Common myeloid progenitor, CD34-positive (primary cell): ENCODE data around the gene ABCD4.
"Not testable (repeated sequence)": the region's sequence is repeated elsewhere in the genome, so short reads cannot be mapped to it uniquely, and the experiment has no call there.

Experiments used
- CTCF ChIA-PET: fragments of 350-600 bp; sonication (Branson Sonifier 250); formaldehyde crosslinking; loops from one replicate; lab custom pipeline; 2021; ENCODE audit warnings: antibody characterized with exemption; lab: Charles Lee
- POLR2A ChIA-PET: fragments of 350-600 bp; sonication (Branson Sonifier 250); formaldehyde crosslinking; loops from one replicate; lab custom pipeline; 2021; ENCODE audit warnings: antibody characterized with exemption; lab: Charles Lee
- DNase-seq, 3 donors: peaks; one replicate each; pipeline versions ENCODE4 v3.0.0 to v3.0.0-alpha.2; 2013
- H3K27ac ChIP-seq, 2 experiments: 1 replicate in 1 of 2; 2 replicates in 1 of 2; pipeline ENCODE4 v1.7.0; 2013; ENCODE audit warnings: inconsistent platforms in 2 of 2, low read length in 2 of 2, mild to moderate bottlenecking in 2 of 2, low read depth in 1 of 2, moderate library complexity in 1 of 2; ENCODE audit not compliant: severe bottlenecking in 2 of 2, insufficient read depth in 1 of 2, poor library complexity in 1 of 2
- H3K27me3 ChIP-seq, 5 experiments: replicated peaks in 2 of 5; 1 replicate in 3 of 5; 2 replicates in 2 of 5; pipeline versions ENCODE4 v1.6.1 to v1.7.0; 2013; ENCODE audit warnings: low read length in 4 of 5, mild to moderate bottlenecking in 2 of 5, moderate library complexity in 2 of 5, inconsistent platforms in 1 of 5; ENCODE audit not compliant: insufficient read depth in 5 of 5, control insufficient read depth in 4 of 5
- H3K36me3 ChIP-seq, 4 experiments: 1 replicate in 2 of 4; 2 replicates in 2 of 4; pipeline versions ENCODE4 v1.6.1 to v1.7.0; 2013; ENCODE audit warnings: low read length in 3 of 4, control low read depth in 1 of 4, mild to moderate bottlenecking in 1 of 4; ENCODE audit not compliant: control insufficient read depth in 4 of 4, insufficient read depth in 4 of 4
- H3K4me1 ChIP-seq, 4 experiments: 1 replicate in 3 of 4; 2 replicates in 1 of 4; pipeline versions ENCODE4 v1.6.1 to v1.7.1; 2013; ENCODE audit warnings: low read length in 3 of 4, mild to moderate bottlenecking in 3 of 4, control low read depth in 1 of 4, inconsistent platforms in 1 of 4, moderate library complexity in 1 of 4; ENCODE audit not compliant: control insufficient read depth in 4 of 4, insufficient read depth in 4 of 4; ENCODE audit errors: control extremely low read depth in 1 of 4
- H3K4me3 ChIP-seq, 7 experiments: 1 replicate in 4 of 7; 2 replicates in 3 of 7; pipeline versions ENCODE4 v1.5.1 to v1.7.0; 2013; ENCODE audit warnings: mild to moderate bottlenecking in 7 of 7, low read length in 6 of 7, moderate library complexity in 6 of 7, inconsistent platforms in 2 of 7, low read depth in 2 of 7, control low read depth in 1 of 7; ENCODE audit not compliant: insufficient read depth in 4 of 7, control insufficient read depth in 1 of 7; ENCODE audit errors: extremely low read depth in 1 of 7
- H3K9me3 ChIP-seq, 5 experiments: 1 replicate in 4 of 5; 2 replicates in 1 of 5; pipeline versions ENCODE4 v1.6.1 to v1.7.1; 2013; ENCODE audit warnings: low read length in 4 of 5, mild to moderate bottlenecking in 2 of 5, inconsistent platforms in 1 of 5, low read depth in 1 of 5, moderate library complexity in 1 of 5; ENCODE audit not compliant: control insufficient read depth in 4 of 5, insufficient read depth in 2 of 5; ENCODE audit errors: control extremely low read depth in 1 of 5
- WGBS: methylation state at CpG from one replicate; pipeline ENCODE4 v1.1.5; 2013; ENCODE audit not compliant: insufficient coverage; 5-methylcytosine and 5-hydroxymethylcytosine counted together

ABCD4 gene

GRCh38 chr14:74271365-74271764, 31.4 kb downstream of the ABCD4 start:
- peaks cover 0 to 5% (median 2%) of the 10 kb centered on the region in 4 experiments for H3K4me1 ChIP-seq
- no peak overlapping the region for H3K27ac ChIP-seq
- POLR2A ChIA-PET, result no interaction called here
- 100% methylated on average over 1 of the region's 1 CpG for WGBS
- DNase-seq, result no peak
- no peaks in the 10 kb centered on the region for H3K36me3 ChIP-seq
- peaks cover 0 to 5% (median 0%) of the 10 kb centered on the region in 5 experiments for H3K27me3 ChIP-seq
- H3K4me3 ChIP-seq, result no peak overlapping the region
- no peaks in the 10 kb centered on the region for H3K9me3 ChIP-seq
- CTCF ChIA-PET, result interaction anchor here (1.0 kb wide), 1 partner anchor 8 kb away, joined by 3 read pairs; no protein-coding TSS in a partner anchor

- H3K36me3 ChIP-seq, H3K4me1 ChIP-seq, H3K4me3 ChIP-seq, DNase-seq, H3K27me3 ChIP-seq, H3K27ac ChIP-seq, H3K9me3 ChIP-seq, POLR2A ChIA-PET: not testable (repeated sequence)
- CTCF ChIA-PET, result interaction anchor here (0.9 to 1.0 kb wide), 3 partner anchors 9 to 155 kb away, joined by 3 read pairs; no protein-coding TSS in a partner anchor
- 79% methylated on average over 8 of the region's 14 CpGs for WGBS
These were observed 32.2 kb downstream of the ABCD4 start for GRCh38 chr14:74270382-74271177.

- Histone ChIP-seq H3K36me3 (no peaks in the 10 kb centered on the region), H3K4me1 (no peaks in the 10 kb centered on the region), H3K9me3 (no peaks in the 10 kb centered on the region), H3K27ac (no peak overlapping the region), H3K27me3 (peaks cover 0 to 11% (median 0%) of the 10 kb centered on the region in 5 experiments), H3K4me3 (no peak overlapping the region)
- ChIA-PET CTCF (interaction anchor here (1.1 to 2.5 kb wide), 2 partner anchors 10 to 14 kb away, joined by 4 to 14 read pairs; no protein-coding TSS in a partner anchor), POLR2A (no interaction called here)
- DNase-seq, result no peak
- 92% methylated on average over 1 of the region's 3 CpGs for WGBS
These were observed 35.1 kb downstream of the ABCD4 start for GRCh38 chr14:74267588-74267987.

GRCh38 chr14:74265301-74265965, 37.3 kb downstream of the ABCD4 start:
- ChIA-PET CTCF (interaction anchor here (1.3 kb wide), 1 partner anchor 13 kb away, joined by 4 read pairs; no protein-coding TSS in a partner anchor), POLR2A (no interaction called here)

GRCh38 chr14:74263921-74264320, 38.8 kb downstream of the ABCD4 start:
- peaks cover 2 to 15% (median 11%) of the 10 kb centered on the region in 5 experiments for H3K27me3 ChIP-seq
- no peaks in the 10 kb centered on the region for H3K9me3 ChIP-seq
- H3K36me3 ChIP-seq, result no peaks in the 10 kb centered on the region
- H3K4me3 ChIP-seq, result no peak overlapping the region
- 80% methylated on average over 2 of the region's 5 CpGs for WGBS
- CTCF ChIA-PET, result no interaction called here
- no peaks in the 10 kb centered on the region for H3K4me1 ChIP-seq
- no peak overlapping the region for H3K27ac ChIP-seq
- POLR2A ChIA-PET, result interaction anchor here (0.6 kb wide), 1 partner anchor 41 kb away, joined by 3 read pairs; no protein-coding TSS in a partner anchor
- no peak for DNase-seq

More at GRCh38 chr14:74265301-74265965, 37.3 kb downstream of the ABCD4 start:
- 88% methylated on average over 13 of the region's 13 CpGs for WGBS
- peaks cover 0 to 11% (median 0%) of the 10 kb centered on the region in 5 experiments for H3K27me3 ChIP-seq
- no peaks in the 10 kb centered on the region for H3K36me3 ChIP-seq
- no peak for DNase-seq
- H3K4me1 ChIP-seq, result no peaks in the 10 kb centered on the region
- H3K27ac ChIP-seq, result no peak overlapping the region
- H3K9me3 ChIP-seq, result no peaks in the 10 kb centered on the region
- H3K4me3 ChIP-seq, result no peak overlapping the region

GRCh38 chr14:74263181-74263580, 39.6 kb downstream of the ABCD4 start:
- Histone ChIP-seq H3K27me3 (peaks cover 5 to 21% (median 19%) of the 10 kb centered on the region in 5 experiments), H3K4me3 (no peak overlapping the region), H3K4me1 (peaks cover 0 to 3% (median 3%) of the 10 kb centered on the region in 4 experiments), H3K36me3 (no peaks in the 10 kb centered on the region), H3K9me3 (no peaks in the 10 kb centered on the region), H3K27ac (no peak overlapping the region)
- POLR2A ChIA-PET, result interaction anchor here (0.7 kb wide), 1 partner anchor 88 kb away, joined by 3 read pairs; no protein-coding TSS in a partner anchor
- no peak for DNase-seq
- WGBS, result 83% methylated on average over 9 of the region's 9 CpGs
- CTCF ChIA-PET, result no interaction called here
